Endodermal cell (in vitro differentiated cells): ENCODE data around the gene SLC5A9. TPM values are rescaled to one million over a fixed set of nuclear protein-coding genes. Genes with fewer than 3 reads are reported as not detected.

Source experiments
- DNase-seq: peaks from one replicate; pipeline ENCODE4 v3.0.0-alpha.2; 2017
- H3K27ac ChIP-seq: 2 replicates; pipeline ENCODE4 v1.5.1; 2013; ENCODE audit warnings: mild to moderate bottlenecking, low read depth, low read length, moderate library complexity
- H3K27me3 ChIP-seq: 2 replicates; pipeline ENCODE4 v1.6.1; 2013; ENCODE audit warnings: mild to moderate bottlenecking, low read length, moderate library complexity; ENCODE audit not compliant: insufficient read depth, control insufficient read depth, poor library complexity, severe bottlenecking
- H3K36me3 ChIP-seq: 2 replicates; pipeline ENCODE4 v1.7.0; 2013; ENCODE audit warnings: mild to moderate bottlenecking, low read length, moderate library complexity; ENCODE audit not compliant: control insufficient read depth, insufficient read depth
- H3K4me1 ChIP-seq: one replicate; pipeline ENCODE4 v1.7.0; 2013; ENCODE audit warnings: low read length; ENCODE audit not compliant: control insufficient read depth, insufficient read depth
- H3K4me3 ChIP-seq: 2 replicates; pipeline ENCODE4 v1.5.1; 2013; ENCODE audit warnings: mild to moderate bottlenecking, low read length, moderate library complexity
- H3K9ac ChIP-seq: 2 replicates; pipeline ENCODE4 v1.6.1; 2013; ENCODE audit warnings: mild to moderate bottlenecking, low read length, moderate library complexity; ENCODE audit not compliant: poor library complexity, severe bottlenecking; ENCODE audit errors: extremely low read depth
- H3K9me3 ChIP-seq: 2 replicates; pipeline ENCODE4 v1.6.1; 2013; ENCODE audit warnings: mild to moderate bottlenecking, low read length, moderate library complexity; ENCODE audit not compliant: control insufficient read depth
- H3K27ac Mint-ChIP-seq: 2 replicates; pipeline ENCODE4 v1.8.0; 2020; ENCODE audit warnings: mixed read lengths
- H3K27me3 Mint-ChIP-seq: 2 replicates; pipeline ENCODE4 v1.8.0; 2021; ENCODE audit warnings: mild to moderate bottlenecking, mixed read lengths; ENCODE audit not compliant: insufficient read depth
- H3K36me3 Mint-ChIP-seq: 2 replicates; pipeline ENCODE4 v1.8.0; 2020; ENCODE audit warnings: low read depth, mixed read lengths
- H3K4me1 Mint-ChIP-seq: 2 replicates; pipeline ENCODE4 v1.8.0; 2020; ENCODE audit warnings: mixed read lengths
- H3K4me3 Mint-ChIP-seq: 2 replicates; pipeline ENCODE4 v1.8.0; 2020; ENCODE audit warnings: mild to moderate bottlenecking, moderate library complexity, mixed read lengths
- H3K9me3 Mint-ChIP-seq: 2 replicates; pipeline ENCODE4 v1.8.0; 2020; ENCODE audit warnings: mild to moderate bottlenecking, mixed read lengths
- CTCF ChIP-seq: fragments of 200-600 bp; sonication (generic); conservative IDR thresholded peaks from 2 replicates; pipeline ENCODE4 v1.5.0; 2021; ENCODE audit warnings: antibody characterized with exemption, mild to moderate bottlenecking
- WGBS, 2 experiments: methylation state at CpG; one replicate each; pipeline versions ENCODE4 v1.1.5 to v1.1.7; 2013; ENCODE audit warnings: missing lambda C conversion rate in 2 of 2, mixed read lengths in 1 of 2; ENCODE audit not compliant: insufficient coverage in 1 of 2, insufficient read length in 1 of 2; 5-methylcytosine and 5-hydroxymethylcytosine counted together
- total RNA-seq, 2 donors: library from RNA; stranded (reverse); fragmentation: NEBNext Ultra II Directional in 1 of 2; extraction: Animal tissue kit (Norgen Biotek cat#: 25700) in 1 of 2; gene quantifications; 2 replicates in 1 of 2; 3 replicates in 1 of 2; pipeline ENCODE4 v1.2.1, GENCODE V29; 2021

SLC5A9 gene
- total RNA-seq, 2 donors from 2014 or later, result 52.4 to 114 TPM

- H3K9me3 Mint-ChIP-seq, result peaks cover 80% of the 10 kb centered on the region
Observed at GRCh38 chr1:48187969-48188563, 34.5 kb upstream of the SLC5A9 start.

GRCh38 chr1:48190881-48191280, 31.6 kb upstream of the SLC5A9 start:
- peaks cover 83% of the 10 kb centered on the region for H3K36me3 Mint-ChIP-seq
- H3K27me3 Mint-ChIP-seq, result peaks cover 3% of the 10 kb centered on the region
- 83 to 88% methylated on average over 3 of the region's 3 CpGs for WGBS, 2 experiments
- peaks cover 77% of the 10 kb centered on the region for H3K9me3 Mint-ChIP-seq
- no peak overlapping the region for H3K4me3 Mint-ChIP-seq
- H3K4me1 Mint-ChIP-seq, result no peaks in the 10 kb centered on the region
- TF ChIP-seq CTCF, result no peak
- Histone ChIP-seq H3K36me3 (peaks cover 37% of the 10 kb centered on the region), H3K9me3 (peaks cover 73% of the 10 kb centered on the region), H3K27ac (no peak overlapping the region), H3K4me1 (no peaks in the 10 kb centered on the region), H3K27me3 (no peaks in the 10 kb centered on the region), H3K9ac (no peak overlapping the region), H3K4me3 (peak overlapping the region; percentile 35)
- DNase-seq, result no peak
- H3K27ac Mint-ChIP-seq, result no peak overlapping the region

More at GRCh38 chr1:48187969-48188563, 34.5 kb upstream of the SLC5A9 start:
- Mint-ChIP-seq H3K4me1 (no peaks in the 10 kb centered on the region), H3K27me3 (peaks cover 3% of the 10 kb centered on the region), H3K4me3 (no peak overlapping the region), H3K27ac (no peak overlapping the region), H3K36me3 (peaks cover 81% of the 10 kb centered on the region)
- no peak overlapping the region for H3K9ac ChIP-seq
- H3K36me3 ChIP-seq, result peaks cover 46% of the 10 kb centered on the region
- no peaks in the 10 kb centered on the region for H3K27me3 ChIP-seq
- H3K4me1 ChIP-seq, result no peaks in the 10 kb centered on the region
- no peak overlapping the region for H3K27ac ChIP-seq
- no peak for DNase-seq
- peak overlapping the region; percentile 52 for H3K4me3 ChIP-seq
- TF ChIP-seq CTCF, result no peak
- H3K9me3 ChIP-seq, result peaks cover 79% of the 10 kb centered on the region

- H3K9ac ChIP-seq, result no peak overlapping the region
- peaks cover 37% of the 10 kb centered on the region for H3K9me3 ChIP-seq
- no peaks in the 10 kb centered on the region for H3K27me3 ChIP-seq
- no peak overlapping the region for H3K27ac ChIP-seq
- DNase-seq, result no peak
- Mint-ChIP-seq H3K27me3 (peaks cover 3% of the 10 kb centered on the region), H3K9me3 (peaks cover 41% of the 10 kb centered on the region), H3K27ac (no peak overlapping the region), H3K4me3 (no peak overlapping the region), H3K36me3 (peaks cover 71% of the 10 kb centered on the region), H3K4me1 (peaks cover 6% of the 10 kb centered on the region)
- H3K4me1 ChIP-seq, result no peaks in the 10 kb centered on the region
- no peak for TF ChIP-seq CTCF
- no peak overlapping the region for H3K4me3 ChIP-seq
- peaks cover 25% of the 10 kb centered on the region for H3K36me3 ChIP-seq
- WGBS, 2 experiments, result 92% methylated on average over 2 of the region's 2 CpGs; no CpG with 5 or more reads in 1 of the 2 experiments
Observed at GRCh38 chr1:48194801-48195200, 27.7 kb upstream of the SLC5A9 start.
